Keratinocyte (primary cell): Measurements from ENCODE around the gene NNAT.

Source experiments
- EZH2 ChIP-seq: IDR thresholded peaks from one replicate; pipeline ENCODE4 v1.6.1; 2012; ENCODE audit warnings: inconsistent platforms, mild to moderate bottlenecking, low read length, moderate library complexity
- TF ChIP-seq, protein P1 (sequence below), 3 experiments: IDR thresholded peaks in 1 of 3; conservative IDR thresholded peaks in 1 of 3; optimal IDR thresholded peaks in 1 of 3; 2 replicates in 2 of 3; 3 replicates in 1 of 3; pipeline versions ENCODE3 to v1.5.1; 2011; ENCODE audit warnings: low read length in 3 of 3, mild to moderate bottlenecking in 3 of 3, moderate library complexity in 2 of 3, control low read depth in 1 of 3, inconsistent platforms in 1 of 3; ENCODE audit not compliant: insufficient read depth in 2 of 3; ENCODE audit errors: extremely low read depth in 1 of 3

DNA sequence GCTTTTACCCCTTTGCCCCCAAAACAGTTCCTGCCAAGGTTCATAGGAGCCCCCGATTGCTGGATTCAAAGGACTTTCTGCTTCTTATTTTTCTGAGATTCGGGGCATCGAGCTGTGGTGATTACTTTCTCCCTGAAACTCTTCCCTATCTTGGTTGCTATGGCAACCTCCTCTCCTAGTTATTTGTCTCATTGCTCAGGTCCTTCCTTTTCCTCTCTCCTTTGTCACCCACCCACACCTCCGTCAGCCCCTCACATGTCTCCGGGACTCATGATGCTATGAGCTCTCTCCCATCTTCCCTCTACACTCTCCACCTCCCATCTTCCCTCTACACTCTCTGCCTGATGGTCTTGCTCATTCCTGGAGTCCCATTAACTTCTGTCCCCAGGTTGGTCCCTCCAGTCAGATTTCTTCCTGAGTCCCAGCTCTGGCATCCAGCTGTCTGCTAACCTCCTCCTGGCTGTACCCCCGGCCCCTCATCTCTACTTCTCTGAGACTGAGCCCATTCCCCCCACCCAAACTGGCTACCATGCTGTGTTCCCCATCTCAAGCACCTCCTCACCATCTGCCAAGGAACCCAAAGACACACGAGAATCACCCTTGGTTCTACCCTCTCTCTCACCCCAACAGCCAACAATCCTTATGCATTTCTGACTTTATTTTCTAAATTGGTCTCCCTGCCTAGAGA lies 30.2 kb upstream of the NNAT start:
- TF ChIP-seq, protein P1, sequence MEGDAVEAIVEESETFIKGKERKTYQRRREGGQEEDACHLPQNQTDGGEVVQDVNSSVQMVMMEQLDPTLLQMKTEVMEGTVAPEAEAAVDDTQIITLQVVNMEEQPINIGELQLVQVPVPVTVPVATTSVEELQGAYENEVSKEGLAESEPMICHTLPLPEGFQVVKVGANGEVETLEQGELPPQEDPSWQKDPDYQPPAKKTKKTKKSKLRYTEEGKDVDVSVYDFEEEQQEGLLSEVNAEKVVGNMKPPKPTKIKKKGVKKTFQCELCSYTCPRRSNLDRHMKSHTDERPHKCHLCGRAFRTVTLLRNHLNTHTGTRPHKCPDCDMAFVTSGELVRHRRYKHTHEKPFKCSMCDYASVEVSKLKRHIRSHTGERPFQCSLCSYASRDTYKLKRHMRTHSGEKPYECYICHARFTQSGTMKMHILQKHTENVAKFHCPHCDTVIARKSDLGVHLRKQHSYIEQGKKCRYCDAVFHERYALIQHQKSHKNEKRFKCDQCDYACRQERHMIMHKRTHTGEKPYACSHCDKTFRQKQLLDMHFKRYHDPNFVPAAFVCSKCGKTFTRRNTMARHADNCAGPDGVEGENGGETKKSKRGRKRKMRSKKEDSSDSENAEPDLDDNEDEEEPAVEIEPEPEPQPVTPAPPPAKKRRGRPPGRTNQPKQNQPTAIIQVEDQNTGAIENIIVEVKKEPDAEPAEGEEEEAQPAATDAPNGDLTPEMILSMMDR (optimal IDR thresholded peaks at IDR 0.05 in 1 of 3, IDR thresholded peaks at IDR 0.05 in 1 of 3, conservative IDR thresholded peaks at IDR 0.05 in 1 of 3; ENCODE audit: extremely low read depth in 1 of 3, insufficient read depth in 2 of 3, low read length in 3 of 3): no peak
- TF ChIP-seq EZH2: no peak
